Neural crest cell (in vitro differentiated cells): ENCODE results near the gene EGR1. TPM values are rescaled to one million over a fixed set of nuclear protein-coding genes. Genes with fewer than 3 reads are reported as not detected.
A peak's percentile ranks its signal among the peaks of the same experiment; 100 is the strongest.

Experiments used
- DNase-seq: peaks from one replicate; pipeline ENCODE4 v3.0.0; 2021; ENCODE audit warnings: low read depth, mixed read lengths, low spot score
- H3K27ac Mint-ChIP-seq: one replicate; pipeline ENCODE4 v1.8.0; 2021; ENCODE audit warnings: mild to moderate bottlenecking, mixed read lengths; ENCODE audit not compliant: unreplicated experiment
- H3K27me3 Mint-ChIP-seq: 2 replicates; pipeline ENCODE4 v1.8.0; 2021; ENCODE audit warnings: low read depth, mild to moderate bottlenecking, mixed read lengths
- H3K36me3 Mint-ChIP-seq: 2 replicates; pipeline ENCODE4 v1.8.0; 2021; ENCODE audit warnings: low read depth, mild to moderate bottlenecking, mixed read lengths
- H3K4me1 Mint-ChIP-seq: 2 replicates; pipeline ENCODE4 v1.8.0; 2021; ENCODE audit warnings: mixed read lengths
- H3K4me3 Mint-ChIP-seq: one replicate; pipeline ENCODE4 v1.8.0; 2021; ENCODE audit warnings: mild to moderate bottlenecking, mixed read lengths
- H3K9me3 Mint-ChIP-seq: 2 replicates; pipeline ENCODE4 v1.8.0; 2021; ENCODE audit warnings: mixed read lengths
- total RNA-seq: library from RNA; stranded (reverse); gene quantifications from 2 replicates; pipeline ENCODE4 v1.2.1, GENCODE V29; 2021
- TF ChIP-seq, protein P1 (sequence below): fragments of 200-600 bp; sonication (generic); conservative IDR thresholded peaks from 2 replicates; pipeline ENCODE4 v1.5.0; 2021; ENCODE audit warnings: antibody characterized with exemption, mild to moderate bottlenecking

Gene EGR1
- total RNA-seq, 1 donor from 2014 or later = 21.5 TPM

DNA sequence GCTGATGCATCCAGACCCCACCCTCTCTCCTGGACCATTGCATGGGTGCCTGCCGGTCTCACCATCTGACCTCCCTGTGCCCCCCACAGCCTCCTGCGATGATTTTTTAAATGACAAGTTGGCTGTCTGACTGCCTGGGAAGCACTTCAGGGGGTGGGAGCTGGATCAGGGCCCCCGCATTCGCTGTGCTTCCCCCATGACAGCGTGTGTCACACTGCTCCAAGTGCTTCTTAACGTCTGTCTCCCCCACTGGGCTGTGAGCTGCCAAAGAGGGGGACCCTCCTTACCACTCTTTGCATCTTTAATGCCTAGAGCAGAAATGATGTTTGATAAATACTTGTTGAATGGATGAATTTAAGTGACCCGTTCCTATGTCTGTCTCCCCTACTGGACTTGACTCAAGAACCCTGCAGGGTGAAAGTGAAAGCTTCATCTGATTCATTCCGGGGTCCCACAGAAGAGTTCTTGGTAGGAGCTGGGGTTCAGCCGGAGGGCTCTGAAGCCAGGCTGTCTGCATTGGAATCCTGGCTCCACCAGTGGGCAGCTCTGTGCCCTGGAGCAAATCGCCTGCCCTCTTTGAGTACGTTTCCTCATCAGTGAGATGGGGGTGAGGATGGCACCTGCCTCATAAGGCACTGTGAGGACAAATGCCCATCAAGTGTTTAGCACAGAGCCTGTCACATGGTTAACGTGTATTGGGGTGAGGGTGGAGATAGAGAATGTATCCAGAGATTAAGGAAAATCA is 7.6 kb upstream of the EGR1 start:
- Mint-ChIP-seq H3K4me1 (no peaks in the 10 kb centered on the region), H3K27ac (no peak overlapping the region), H3K36me3 (no peaks in the 10 kb centered on the region), H3K4me3 (peak overlapping the region; percentile 14), H3K9me3 (no peaks in the 10 kb centered on the region), H3K27me3 (peaks cover 3% of the 10 kb centered on the region)
- TF ChIP-seq, protein P1, sequence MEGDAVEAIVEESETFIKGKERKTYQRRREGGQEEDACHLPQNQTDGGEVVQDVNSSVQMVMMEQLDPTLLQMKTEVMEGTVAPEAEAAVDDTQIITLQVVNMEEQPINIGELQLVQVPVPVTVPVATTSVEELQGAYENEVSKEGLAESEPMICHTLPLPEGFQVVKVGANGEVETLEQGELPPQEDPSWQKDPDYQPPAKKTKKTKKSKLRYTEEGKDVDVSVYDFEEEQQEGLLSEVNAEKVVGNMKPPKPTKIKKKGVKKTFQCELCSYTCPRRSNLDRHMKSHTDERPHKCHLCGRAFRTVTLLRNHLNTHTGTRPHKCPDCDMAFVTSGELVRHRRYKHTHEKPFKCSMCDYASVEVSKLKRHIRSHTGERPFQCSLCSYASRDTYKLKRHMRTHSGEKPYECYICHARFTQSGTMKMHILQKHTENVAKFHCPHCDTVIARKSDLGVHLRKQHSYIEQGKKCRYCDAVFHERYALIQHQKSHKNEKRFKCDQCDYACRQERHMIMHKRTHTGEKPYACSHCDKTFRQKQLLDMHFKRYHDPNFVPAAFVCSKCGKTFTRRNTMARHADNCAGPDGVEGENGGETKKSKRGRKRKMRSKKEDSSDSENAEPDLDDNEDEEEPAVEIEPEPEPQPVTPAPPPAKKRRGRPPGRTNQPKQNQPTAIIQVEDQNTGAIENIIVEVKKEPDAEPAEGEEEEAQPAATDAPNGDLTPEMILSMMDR = no peak
- DNase-seq = no peak

DNA sequence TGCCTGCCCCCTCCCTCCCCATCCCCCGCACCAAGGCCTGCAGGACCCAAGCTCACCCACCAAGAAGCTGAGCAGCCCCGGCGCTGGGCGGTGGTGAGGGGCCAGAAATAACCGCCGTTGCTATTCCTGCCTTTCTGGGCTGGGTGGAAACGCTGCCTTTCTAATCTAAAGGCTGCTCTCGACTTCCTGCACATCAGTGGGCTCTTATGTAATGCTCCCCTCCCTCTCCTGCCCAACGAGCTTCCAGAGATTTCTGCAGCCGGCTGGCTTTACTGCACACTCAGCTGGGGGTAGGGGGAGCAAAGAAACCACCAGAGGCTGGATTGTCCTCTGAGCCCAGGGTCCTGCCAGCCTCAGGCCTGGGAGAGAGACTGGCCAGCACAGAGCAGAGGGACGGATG is 6.9 kb upstream of the EGR1 start:
- peaks cover 2% of the 10 kb centered on the region for H3K4me1 Mint-ChIP-seq
- H3K36me3 Mint-ChIP-seq = no peaks in the 10 kb centered on the region
- H3K27ac Mint-ChIP-seq = no peak overlapping the region
- no peaks in the 10 kb centered on the region for H3K9me3 Mint-ChIP-seq
- DNase-seq = no peak
- TF ChIP-seq, protein P1 = no peak
- H3K27me3 Mint-ChIP-seq = peaks cover 3% of the 10 kb centered on the region
- H3K4me3 Mint-ChIP-seq = no peak overlapping the region

DNA sequence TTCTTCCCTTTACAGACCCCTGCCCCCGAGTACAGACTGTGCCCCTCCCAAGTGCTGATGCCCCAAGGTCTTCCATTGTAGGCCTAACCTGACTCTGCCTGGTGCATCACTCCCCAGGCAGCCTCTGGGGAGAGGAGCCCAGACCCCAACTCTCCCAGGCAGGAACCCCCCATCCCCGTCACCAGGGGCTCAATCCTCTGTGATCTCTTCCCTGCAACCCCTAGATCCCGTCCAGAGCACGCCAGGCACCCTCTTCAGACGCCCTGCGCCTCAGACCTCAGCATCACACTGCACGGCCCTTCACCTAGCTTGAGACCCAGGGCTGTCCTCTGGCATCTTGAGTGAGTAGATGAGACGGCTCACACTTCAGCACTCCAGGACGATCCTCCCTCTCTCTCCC is 6.4 kb upstream of the EGR1 start:
- Mint-ChIP-seq H3K27me3 (peaks cover 3% of the 10 kb centered on the region), H3K4me1 (peaks cover 6% of the 10 kb centered on the region), H3K36me3 (no peaks in the 10 kb centered on the region), H3K4me3 (no peak overlapping the region), H3K9me3 (no peaks in the 10 kb centered on the region), H3K27ac (no peak overlapping the region)
- TF ChIP-seq, protein P1 = no peak
- no peak for DNase-seq

DNA sequence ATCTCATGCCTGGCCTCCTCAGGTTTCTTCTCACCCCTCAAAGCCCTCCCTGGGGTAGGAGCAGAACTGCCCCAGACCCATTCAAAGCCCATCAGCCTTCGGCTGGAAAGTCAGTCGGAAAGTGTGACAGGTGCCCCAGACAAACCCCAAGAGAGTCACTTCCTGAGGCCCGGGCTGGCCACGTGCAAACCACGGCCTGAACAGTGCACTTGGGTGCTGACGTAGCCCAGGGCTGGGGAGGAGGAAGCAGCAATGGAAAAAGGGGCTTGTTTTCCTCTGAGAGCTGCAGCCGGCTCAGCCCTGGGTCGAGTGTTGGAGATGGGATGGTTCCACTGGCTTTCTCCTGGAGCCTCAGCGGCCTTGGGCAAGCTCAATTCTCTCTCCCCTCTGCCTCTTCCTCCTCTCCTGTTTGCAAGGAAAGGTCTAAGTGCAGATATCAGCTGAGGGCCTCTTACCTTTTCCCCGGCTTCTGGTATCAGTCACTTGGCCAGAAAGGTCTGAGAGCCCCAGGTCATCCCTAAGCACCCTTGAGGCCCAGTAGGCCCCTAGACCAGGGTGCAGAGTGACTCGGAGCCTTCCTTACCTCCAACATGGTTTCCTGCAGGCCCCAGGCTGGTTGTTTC is 5.9 kb upstream of the EGR1 start:
- TF ChIP-seq, protein P1 = no peak
- DNase-seq = no peak
- no peaks in the 10 kb centered on the region for H3K9me3 Mint-ChIP-seq
- peak overlapping the region; percentile 35 for H3K27ac Mint-ChIP-seq
- H3K4me3 Mint-ChIP-seq = no peak overlapping the region
- peaks cover 3% of the 10 kb centered on the region for H3K27me3 Mint-ChIP-seq
- no peaks in the 10 kb centered on the region for H3K36me3 Mint-ChIP-seq
- peaks cover 6% of the 10 kb centered on the region for H3K4me1 Mint-ChIP-seq

DNA sequence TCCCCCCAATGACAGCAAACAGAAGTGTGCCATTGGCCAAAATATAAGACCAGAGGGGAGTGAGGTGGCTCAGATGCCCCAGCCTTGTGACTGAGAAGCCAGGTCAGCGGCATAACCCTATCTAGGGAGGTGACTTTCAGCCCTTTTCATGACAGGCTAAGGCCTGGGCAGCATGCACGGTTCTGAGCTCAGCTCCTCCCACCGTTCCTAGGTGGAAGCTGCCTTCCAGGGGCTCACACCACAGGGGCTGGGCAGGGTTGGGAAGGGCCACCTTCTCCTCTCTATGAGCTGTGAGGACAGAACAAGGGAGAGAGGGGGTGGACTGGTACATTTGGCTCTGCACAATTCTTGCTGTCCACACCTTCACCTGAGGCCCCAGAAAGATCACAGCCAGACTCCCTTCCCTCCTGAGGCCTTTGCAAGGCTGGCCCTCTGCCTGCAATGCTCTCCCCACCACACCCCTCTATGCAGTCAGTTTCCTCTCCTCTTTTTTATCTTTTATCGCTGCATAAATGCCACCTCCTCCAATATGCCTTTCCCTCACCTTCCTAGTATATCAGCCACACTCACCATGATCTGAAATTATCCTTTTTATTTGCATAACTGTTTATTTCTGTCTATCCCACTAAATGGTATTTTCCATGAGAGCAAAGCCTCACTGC is 5.1 kb upstream of the EGR1 start:
- H3K4me3 Mint-ChIP-seq = peak overlapping the region; percentile 9
- TF ChIP-seq, protein P1 = no peak
- H3K36me3 Mint-ChIP-seq = no peaks in the 10 kb centered on the region
- peaks cover under 1% of the 10 kb centered on the region for H3K27me3 Mint-ChIP-seq
- no peak overlapping the region for H3K27ac Mint-ChIP-seq
- H3K4me1 Mint-ChIP-seq = peaks cover 6% of the 10 kb centered on the region
- DNase-seq = no peak
- H3K9me3 Mint-ChIP-seq = no peaks in the 10 kb centered on the region
